Stimulated activated CD8-positive, alpha-beta memory T cell treated with anti-CD3 and anti-CD28 coated beads, Interleukin-12 subunit alpha, Interleukin-12 subunit beta, amount 100 ng/mL, for 24 hours (primary cell): ENCODE results near the gene OPRPN.

Experiments used
- DNase-seq: peaks from one replicate; pipeline ENCODE4 v3.0.0-alpha.2; 2020; ENCODE audit errors: extremely low read depth

OPRPN gene, protein sequence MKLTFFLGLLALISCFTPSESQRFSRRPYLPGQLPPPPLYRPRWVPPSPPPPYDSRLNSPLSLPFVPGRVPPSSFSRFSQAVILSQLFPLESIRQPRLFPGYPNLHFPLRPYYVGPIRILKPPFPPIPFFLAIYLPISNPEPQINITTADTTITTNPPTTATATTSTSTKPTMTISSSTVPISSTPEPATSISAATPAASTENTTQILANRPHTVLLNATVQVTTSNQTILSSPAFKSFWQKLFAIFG

GRCh38 chr4:70397580-70397979 is at the start of gene OPRPN:
Gene OPRPN (plus strand): TSS chr4:70397940. CDS start chr4:70399286, 1,346 bp downstream.
- no peak for DNase-seq

DNA sequence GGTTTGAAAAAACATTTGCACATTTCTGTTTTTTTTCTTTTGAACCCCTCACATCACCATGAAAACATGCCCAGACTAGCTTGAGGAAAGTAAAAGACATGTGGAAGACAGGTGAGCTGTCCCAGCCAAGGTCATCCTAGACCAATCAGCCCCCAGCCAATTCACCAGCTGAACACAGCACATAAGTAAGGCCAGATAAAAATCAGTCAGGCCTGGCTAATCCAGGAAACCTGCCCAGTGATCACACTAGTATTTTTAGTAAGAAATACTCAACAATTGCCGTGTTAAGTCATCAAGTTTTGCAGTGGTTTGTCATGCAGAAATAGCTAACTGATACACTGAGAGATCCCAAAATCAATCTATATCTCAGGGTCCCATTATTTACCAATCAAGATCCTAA is 41.6 kb upstream of the OPRPN start:
- no peak for DNase-seq

DNA sequence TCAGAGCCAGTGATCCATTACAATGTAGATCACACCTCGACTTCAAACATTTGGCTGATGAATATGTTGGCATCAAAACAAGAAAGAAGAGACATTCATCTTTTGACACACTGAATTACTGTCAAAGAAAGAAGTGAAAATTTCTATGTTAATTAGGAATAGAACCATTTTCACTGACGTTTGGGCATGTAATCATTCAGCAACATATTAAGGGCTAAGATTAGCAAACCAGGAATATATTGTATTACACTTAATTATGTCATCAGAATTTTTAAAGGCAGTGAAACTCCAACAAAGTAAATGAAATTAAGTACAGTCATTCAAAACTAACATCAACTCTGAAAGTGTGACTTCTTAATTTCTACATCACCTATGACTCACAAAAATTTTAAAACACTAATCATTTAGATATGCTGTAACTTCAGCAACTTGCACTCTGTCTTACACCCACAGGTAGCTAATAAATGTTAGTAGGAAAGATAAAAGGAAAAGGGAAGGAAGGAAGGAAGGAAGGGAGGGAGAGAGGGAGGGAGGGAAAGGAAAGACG is 38.6 kb upstream of the OPRPN start:
- DNase-seq, result no peak

DNA sequence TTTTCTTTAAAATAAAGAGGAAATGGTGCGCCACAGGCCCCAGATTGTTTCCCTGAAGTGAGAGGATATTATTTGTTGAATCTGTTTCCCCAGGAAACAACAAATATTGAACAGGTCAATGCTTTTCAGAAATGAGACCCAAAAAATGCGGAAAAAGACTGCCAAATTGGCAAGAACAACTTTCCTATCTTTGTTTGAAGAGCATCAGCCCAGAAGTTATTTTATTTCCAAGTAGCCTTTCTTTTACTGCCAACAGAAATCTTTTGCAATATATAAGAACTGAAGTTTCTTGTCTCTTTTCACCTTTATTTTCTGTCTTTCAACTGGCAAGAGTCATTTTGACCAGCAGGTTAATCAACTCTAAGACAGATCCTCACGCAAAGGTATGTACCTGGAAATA is 37.3 kb upstream of the OPRPN start, which contains the start of gene SMR3A:
Gene SMR3A (plus strand): TSS at position 301 of the 400 bp plus-strand sequence. CDS start 1,356 bp downstream, outside the sequence.
- DNase-seq, result no peak

DNA sequence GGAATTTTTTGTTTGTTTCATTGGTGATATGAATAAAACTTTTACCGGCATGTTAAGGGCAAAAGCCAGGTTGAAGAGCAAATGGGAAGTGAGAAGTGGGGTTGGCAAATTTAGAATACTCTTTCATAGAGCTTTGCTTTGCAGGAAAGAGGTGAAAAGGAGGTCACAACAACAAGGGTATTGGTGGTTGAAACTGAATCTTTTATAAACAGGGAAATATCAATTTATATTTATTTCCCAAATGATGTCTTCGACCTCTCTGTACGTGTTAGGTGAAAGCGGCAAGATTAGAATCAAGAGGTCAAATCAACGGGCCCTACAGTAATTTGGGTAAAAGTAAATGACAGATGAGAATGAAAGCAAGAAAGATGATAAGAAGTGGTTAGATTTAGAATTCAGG is 33.7 kb upstream of the OPRPN start:
- no peak for DNase-seq

DNA sequence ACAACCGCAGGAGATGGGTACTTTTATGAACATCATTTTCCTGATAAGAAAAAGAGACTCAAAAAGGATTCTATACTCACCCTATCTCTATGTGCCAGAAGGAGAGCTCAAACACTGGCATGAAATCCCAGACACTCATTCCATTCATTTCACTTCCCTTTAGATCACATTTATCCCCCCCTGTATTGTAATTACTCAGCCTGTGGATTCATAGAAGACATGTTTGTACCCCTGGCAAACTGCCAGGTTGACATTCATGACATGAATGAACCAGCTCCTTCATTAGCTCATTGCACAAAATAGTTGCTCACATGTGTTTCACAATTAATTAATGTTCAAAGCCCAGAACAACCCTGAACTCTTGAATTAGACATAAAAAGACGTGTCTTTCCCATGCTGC is 32.3 kb upstream of the OPRPN start:
- no peak for DNase-seq

- DNase-seq, result no peak
Measured at GRCh38 chr4:70367813-70368212, 29.9 kb upstream of the OPRPN start.

- DNase-seq, result no peak
Measured at GRCh38 chr4:70371987-70372386, 25.8 kb upstream of the OPRPN start.

GRCh38 chr4:70372760-70373159 is 25.0 kb upstream of the OPRPN start:
- DNase-seq, result no peak

GRCh38 chr4:70380578-70380977 is 17.2 kb upstream of the OPRPN start:
- DNase-seq, result no peak

DNA sequence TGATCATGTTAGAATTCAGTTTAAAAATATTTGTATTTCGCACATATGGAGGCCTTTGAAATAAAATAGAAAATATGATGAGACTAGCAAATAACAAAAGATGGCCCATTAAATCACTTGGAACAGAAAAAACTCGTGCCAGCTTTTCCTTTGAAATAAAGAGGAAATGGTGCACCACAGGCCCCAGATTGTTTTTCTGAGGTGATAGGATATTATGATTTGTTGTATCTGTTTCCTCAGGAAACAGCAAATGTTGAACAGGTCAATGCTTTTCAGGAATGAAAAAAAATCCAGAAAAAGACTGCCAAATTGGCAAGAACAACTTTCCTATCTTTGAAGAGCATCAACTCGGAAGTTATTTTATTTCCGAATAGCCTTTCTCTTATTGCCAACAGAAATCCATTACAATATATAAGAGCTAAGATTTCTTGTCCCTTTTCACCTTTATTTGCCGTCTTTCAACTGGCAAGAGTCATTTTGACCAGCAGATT is 15.0 kb upstream of the OPRPN start, which contains the start of gene SMR3B:
Gene SMR3B (plus strand): TSS at position 441 of the 491 bp plus-strand sequence. CDS start 1,380 bp downstream, outside the sequence.
- DNase-seq, result no peak

GRCh38 chr4:70392057-70392776 is 5.5 kb upstream of the OPRPN start:
- DNase-seq, result no peak

GRCh38 chr4:70399319-70399718 is 1.6 kb downstream of the OPRPN start:
- DNase-seq, result no peak

- no peak for DNase-seq
Measured at GRCh38 chr4:70402762-70403161, 5.0 kb downstream of the OPRPN start.

GRCh38 chr4:70405765-70406164 is 8.0 kb downstream of the OPRPN start:
- no peak for DNase-seq

GRCh38 chr4:70425306-70425705 is 27.6 kb downstream of the OPRPN start:
- no peak for DNase-seq

DNA sequence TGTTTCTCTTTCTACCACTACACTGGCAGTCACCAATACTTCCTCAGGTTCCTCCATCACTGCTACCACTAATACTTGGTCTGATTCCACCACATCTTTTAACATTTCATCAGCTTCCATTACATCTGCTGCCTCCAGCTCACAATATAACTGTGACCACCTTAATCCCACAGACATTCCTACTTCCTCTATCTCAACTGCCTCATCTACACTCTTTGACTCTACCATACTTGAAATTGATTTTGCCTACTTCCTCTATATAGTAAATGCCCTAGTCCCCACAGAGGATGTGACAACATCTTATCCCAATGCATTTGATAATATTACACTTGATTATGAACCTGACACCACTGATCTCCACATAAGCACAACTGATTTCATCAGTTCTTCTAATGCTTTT is 29.0 kb downstream of the OPRPN start:
- no peak for DNase-seq

- DNase-seq, result no peak
Measured at GRCh38 chr4:70437197-70437596, 39.5 kb downstream of the OPRPN start.

DNA sequence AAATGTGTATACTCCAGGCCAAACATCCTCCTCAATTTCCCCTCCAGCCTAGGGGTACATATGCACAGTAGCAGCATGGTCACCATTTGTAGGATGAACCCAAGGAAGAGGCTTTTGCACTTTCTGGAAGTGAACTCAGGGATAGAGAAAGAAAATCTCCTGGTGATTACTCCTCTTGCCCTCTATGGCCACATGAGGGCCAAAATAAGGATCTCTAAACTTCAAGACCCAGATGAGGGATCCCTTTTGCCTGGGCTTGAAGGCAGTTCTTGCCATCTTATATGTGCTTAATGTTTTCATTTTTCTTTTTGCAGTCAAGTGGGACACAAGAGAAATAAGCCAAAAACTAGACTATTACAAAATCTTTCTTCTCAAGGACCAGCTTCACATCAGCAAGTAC is 44.7 kb downstream of the OPRPN start:
- DNase-seq, result no peak

GRCh38 chr4:70443329-70443728 is 45.6 kb downstream of the OPRPN start:
- no peak for DNase-seq

DNA sequence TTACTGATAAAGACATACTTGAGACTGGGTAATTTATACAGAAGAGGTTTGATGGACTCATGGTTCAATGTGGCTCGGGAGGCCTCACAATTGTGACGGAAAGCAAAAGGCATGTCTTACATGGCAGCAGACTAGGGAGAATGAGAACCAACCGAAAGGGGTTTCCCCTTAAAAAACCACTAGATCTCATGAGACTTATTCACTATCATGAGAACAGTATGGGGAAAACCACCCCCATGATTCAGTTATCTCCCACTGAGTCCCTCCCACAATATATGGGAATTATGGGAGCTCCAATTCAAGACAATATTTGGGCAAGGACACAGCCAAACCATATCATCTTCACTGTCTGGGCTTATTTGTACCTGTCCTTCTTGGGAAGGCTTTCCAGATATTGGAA is 51.5 kb downstream of the OPRPN start:
- DNase-seq, result no peak

- DNase-seq, result no peak
Measured at GRCh38 chr4:70452946-70453345, 55.2 kb downstream of the OPRPN start.
